ENCODE results near the gene HDAC8. TPM values are rescaled to one million over a fixed set of nuclear protein-coding genes. Genes with fewer than 3 reads are reported as not detected.

The HDAC8 gene
- total and polyA plus RNA-seq, 9 of the 15 experiments (the other 6 are each of a cell fraction or from before 2014, with no cell fraction given) = 18.9 to 53.8 (median 28.7) TPM

- Histone ChIP-seq H3K9me1 (ENCODE audit: control insufficient read depth, insufficient read depth, low read length) (peaks cover 3% of the 10 kb centered on the region), H3K4me3 (no peak overlapping the region), H3K79me2 (ENCODE audit: control insufficient read depth, insufficient read depth, low read length) (no peaks in the 10 kb centered on the region; the same call in 2 of the 3 replicates), H3K4me2 (ENCODE audit: insufficient read depth, low read length) (peak overlapping the region; percentile 16), H3K9ac (ENCODE audit: insufficient read depth in 1 of 2, low read depth in 2 of 2, low read length in 2 of 2) (no peak overlapping the region), H3K27ac (ENCODE audit: extremely low read depth, low read depth, low read length) (peak overlapping the region; percentile 55; the same call in 2 of the 3 replicates), H3K27me3 (ENCODE audit: control insufficient read depth in 2 of 2, insufficient read depth in 2 of 2, low read length in 2 of 2) (no peaks in the 10 kb centered on the region), H4K20me1 (replicated peaks; ENCODE audit: control insufficient read depth, insufficient read depth, low read length) (no peaks in the 10 kb centered on the region), H2AFZ (ENCODE audit: low read depth, low read length) (no peak overlapping the region), H3K9me3 (replicated peaks; ENCODE audit: control insufficient read depth, insufficient read depth, low read depth, low read length) (no peaks in the 10 kb centered on the region), H3K36me3 (ENCODE audit: control insufficient read depth, insufficient read depth, low read length) (no peaks in the 10 kb centered on the region), H3K4me1 (replicated peaks in 1 of 2; ENCODE audit: control insufficient read depth in 2 of 2, insufficient read depth in 2 of 2, low read length in 2 of 2) (peaks cover 0 to 13% of the 10 kb centered on the region in 2 experiments; a peak in 2 of 5 replicates)
- in situ Hi-C loops (cut with MboI) = loop anchor here (25.0 kb wide), 1 partner anchor 215 kb away; the partner anchor contains the start of gene CITED1
- ChIA-PET POLR2A (interaction anchor here (1.0 to 1.3 kb wide), 2 partner anchors 250 to 257 kb away, joined by 4 to 5 read pairs; partner anchors contain the start of gene RPS4X), CTCF (ENCODE audit: low intra/inter-chr PET ratio) (no interaction called here)
- 31% methylated on average over 4 of the region's 6 CpGs for WGBS (ENCODE audit: insufficient coverage, low coverage, missing lambda C conversion rate)
- BruUV-seq (replicated peaks) = no TSS peak
- DNase-seq (ENCODE audit: extremely low read depth in 1 of 4, low spot score in 3 of 4) (peak in 2 of 4 experiments; percentile 27 to 59), FAIRE-seq (peak; percentile 89), ATAC-seq (peak; percentile 79)
- intact Hi-C loops (cut with micrococcal nuclease) = loop anchor here (10.0 kb wide), 1 partner anchor 162 kb away; no protein-coding TSS in a partner anchor
- TF ChIP-seq NFE2 (IDR thresholded peaks at IDR 0.05; ENCODE audit: low read depth) = peak; percentile 85
- TF ChIP-seq SIN3A (IDR thresholded peaks at IDR 0.05; ENCODE audit: borderline replicate concordance in 2 of 2, control insufficient read depth in 1 of 2, low read depth in 2 of 2, low read length in 2 of 2) = no peak
- no peak for TF ChIP-seq JUNB (CRISPR knock-in tag; conservative IDR thresholded peaks at IDR 0.05)
- no peak for TF ChIP-seq BRCA1 (IDR thresholded peaks at IDR 0.05)
- TF ChIP-seq BRCA1 (CRISPR knock-in tag; IDR thresholded peaks at IDR 0.05) = no peak
- peak in 1 of 2 experiments; percentile 64; a peak in 1 of 4 replicates for TF ChIP-seq RCOR1 (IDR thresholded peaks at IDR 0.05; ENCODE audit: borderline replicate concordance in 1 of 2, low read depth in 2 of 2, low read length in 2 of 2)
- peak; percentile 16; the same call in 1 of the 2 replicates for TF ChIP-seq MAFK (IDR thresholded peaks at IDR 0.05; ENCODE audit: low read length)
- peak; percentile 81 for TF ChIP-seq SMARCA4 (IDR thresholded peaks at IDR 0.05)
- TF ChIP-seq SOX6 (IDR thresholded peaks at IDR 0.05) = peak; percentile 33; the same call in 1 of the 2 replicates
- TF ChIP-seq REST (IDR thresholded peaks at IDR 0.05; ENCODE audit: borderline replicate concordance) = no peak; the same call in 1 of the 2 replicates
- no peak for TF ChIP-seq REST (CRISPR knock-in tag; IDR thresholded peaks at IDR 0.05; ENCODE audit: low read depth)
- TF ChIP-seq FOXK2 (conservative IDR thresholded peaks at IDR 0.05 in 1 of 2, IDR thresholded peaks at IDR 0.05 in 1 of 2; ENCODE audit: low read depth in 2 of 2) = peak; percentile 34 to 56; a peak in 1 of 4 replicates
- no peak for TF ChIP-seq EP400 (IDR thresholded peaks at IDR 0.05)
- TF ChIP-seq CBFA2T3 (IDR thresholded peaks at IDR 0.05) = peak; percentile 53
These were observed 45.8 kb downstream of the HDAC8 start for GRCh38 chrX:72526534-72527508.
